ENCODE results near the gene TMEM108.

DNA sequence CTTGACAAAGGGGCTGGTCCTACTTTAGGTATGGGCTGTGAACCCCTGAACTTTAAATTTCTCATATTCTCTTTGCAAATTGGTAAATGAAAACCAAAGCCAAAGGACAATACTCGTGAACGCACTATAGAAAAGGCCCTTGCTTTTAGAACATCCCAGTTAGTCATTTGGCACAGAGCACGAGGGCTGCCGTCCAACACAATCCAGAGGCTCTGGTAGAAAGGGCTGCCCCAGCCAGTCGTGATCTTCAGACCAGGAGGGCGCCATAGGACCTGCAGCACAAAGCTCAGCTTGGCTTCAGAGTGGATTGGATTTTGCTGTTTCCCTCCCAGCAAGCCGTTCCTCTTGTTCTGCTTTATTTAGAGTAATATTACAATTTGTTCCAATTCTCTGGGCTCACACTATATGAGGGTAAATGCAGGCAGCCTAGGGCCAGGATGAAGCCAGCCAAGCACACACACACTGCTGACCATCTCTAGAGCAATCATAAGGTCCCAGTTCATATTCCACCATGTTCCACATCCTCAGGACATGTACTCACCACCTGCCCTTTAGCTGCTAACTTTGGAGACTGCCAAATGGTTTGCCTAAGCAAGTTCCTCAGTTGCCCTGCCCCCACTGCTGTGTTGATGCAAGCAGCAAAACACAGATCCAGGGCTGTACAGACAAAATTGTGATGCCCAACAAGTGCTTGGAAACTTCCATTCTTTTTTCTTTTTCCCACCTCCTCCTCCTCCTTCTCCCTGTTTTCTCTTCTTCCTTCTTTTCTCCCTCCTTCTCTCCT lies 355.7 kb downstream of the TMEM108 start:
- TF ChIP-seq, protein P1, sequence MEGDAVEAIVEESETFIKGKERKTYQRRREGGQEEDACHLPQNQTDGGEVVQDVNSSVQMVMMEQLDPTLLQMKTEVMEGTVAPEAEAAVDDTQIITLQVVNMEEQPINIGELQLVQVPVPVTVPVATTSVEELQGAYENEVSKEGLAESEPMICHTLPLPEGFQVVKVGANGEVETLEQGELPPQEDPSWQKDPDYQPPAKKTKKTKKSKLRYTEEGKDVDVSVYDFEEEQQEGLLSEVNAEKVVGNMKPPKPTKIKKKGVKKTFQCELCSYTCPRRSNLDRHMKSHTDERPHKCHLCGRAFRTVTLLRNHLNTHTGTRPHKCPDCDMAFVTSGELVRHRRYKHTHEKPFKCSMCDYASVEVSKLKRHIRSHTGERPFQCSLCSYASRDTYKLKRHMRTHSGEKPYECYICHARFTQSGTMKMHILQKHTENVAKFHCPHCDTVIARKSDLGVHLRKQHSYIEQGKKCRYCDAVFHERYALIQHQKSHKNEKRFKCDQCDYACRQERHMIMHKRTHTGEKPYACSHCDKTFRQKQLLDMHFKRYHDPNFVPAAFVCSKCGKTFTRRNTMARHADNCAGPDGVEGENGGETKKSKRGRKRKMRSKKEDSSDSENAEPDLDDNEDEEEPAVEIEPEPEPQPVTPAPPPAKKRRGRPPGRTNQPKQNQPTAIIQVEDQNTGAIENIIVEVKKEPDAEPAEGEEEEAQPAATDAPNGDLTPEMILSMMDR (IDR thresholded peaks at IDR 0.05) = no peak
- TF ChIP-seq POLR2A (IDR thresholded peaks at IDR 0.05) = no peak

Data from thyroid gland (tissue), 4 donors.